ENCODE results near the gene BPTF.

DNA sequence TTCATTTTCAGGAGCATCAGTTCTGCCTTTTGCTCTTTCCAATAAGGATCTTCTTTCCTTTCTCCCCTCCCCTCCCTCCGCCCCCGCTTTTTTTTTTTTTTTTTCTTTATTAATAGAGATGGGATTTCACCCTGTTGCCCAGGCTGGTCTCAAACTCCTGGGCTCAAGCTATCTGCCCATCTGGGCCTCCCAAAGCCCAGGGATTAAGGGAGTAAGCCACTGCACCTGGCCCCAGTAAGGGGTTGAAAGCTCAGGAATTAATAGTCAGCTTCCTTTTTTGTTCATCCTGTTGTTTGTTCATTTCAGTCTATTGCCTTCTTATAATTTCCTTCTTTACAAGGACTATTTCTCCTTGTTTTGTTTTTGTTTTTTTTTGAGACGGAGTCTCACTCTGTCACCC lies 178.9 kb downstream of the BPTF start:
- TF ChIP-seq POLR2AphosphoS5 (IDR thresholded peaks at IDR 0.05; ENCODE audit: borderline replicate concordance, low read depth, low read length), result no peak
- no peak for TF ChIP-seq EZH2 (IDR thresholded peaks at IDR 0.05)
- no peak for TF ChIP-seq FOXP2 (optimal IDR thresholded peaks at IDR 0.05; ENCODE audit: control extremely low read depth, extremely low read length, insufficient read depth)
